Transverse colon (tissue), 4 donors: ENCODE results near the gene OPTC. TPM values are rescaled to one million over a fixed set of nuclear protein-coding genes. Genes with fewer than 3 reads are reported as not detected.

Experiments
- DNase-seq: peaks from one replicate; pipeline ENCODE4 v3.0.0-alpha.2; 2019
- H3K27ac ChIP-seq, 4 donors: fragments of 200-600 bp; sonication (generic); 2 replicates each; pipeline ENCODE4 v1.5.1; 2016 to 2018; ENCODE audit warnings: inconsistent platforms in 4 of 4
- H3K27me3 ChIP-seq: fragments of 200-600 bp; sonication (generic); 2 replicates; pipeline ENCODE4 v1.5.1; 2017; ENCODE audit warnings: inconsistent platforms
- H3K36me3 ChIP-seq, 4 donors: fragments of 200-600 bp; sonication (generic); 2 replicates each; pipeline ENCODE4 v1.5.1; 2017 to 2019; ENCODE audit warnings: inconsistent platforms in 4 of 4
- H3K4me1 ChIP-seq, 4 donors: fragments of 200-600 bp; sonication (generic); 2 replicates each; pipeline ENCODE4 v1.5.1; 2017 to 2020; ENCODE audit warnings: inconsistent platforms in 4 of 4
- H3K4me3 ChIP-seq, 4 donors: fragments of 200-600 bp; sonication (generic); 1 replicate in 1 of 4; 2 replicates in 3 of 4; pipeline versions ENCODE4 v1.5.1 to v1.6.1; 2017 to 2019; ENCODE audit warnings: inconsistent platforms in 4 of 4
- H3K9me3 ChIP-seq, 2 donors: fragments of 200-600 bp; sonication (generic); 2 replicates each; pipeline ENCODE4 v1.5.1; 2017 to 2019; ENCODE audit warnings: inconsistent platforms in 2 of 2
- EP300 ChIP-seq: sonication (generic); formaldehyde crosslinking; IDR thresholded peaks from one replicate; pipeline ENCODE4 v1.6.1; 2017; ENCODE audit warnings: antibody characterized with exemption, low read depth
- POLR2A ChIP-seq: fragments of 450-650 bp; IDR thresholded peaks from one replicate; pipeline ENCODE4 v1.6.1; 2016; ENCODE audit warnings: antibody characterized with exemption, mild to moderate bottlenecking, moderate library complexity
- POLR2AphosphoS5 ChIP-seq, 3 donors: sonication (generic); formaldehyde crosslinking; IDR thresholded peaks; one replicate each; pipeline ENCODE4 v1.6.1; 2016; ENCODE audit warnings: antibody characterized with exemption in 3 of 3
- WGBS, 2 donors: methylation state at CpG; one replicate each; pipeline ENCODE4 v1.1.5; 2018; ENCODE audit warnings: low coverage in 1 of 2; 5-methylcytosine and 5-hydroxymethylcytosine counted together
- in situ Hi-C, 4 donors: fragments of 200-750 bp; cut with MboI; loops; one replicate each; pipeline versions ENCODE4 v1.15.0 to v1.15.1; 2017; ENCODE audit warnings: low sequenced_read_pairs in 3 of 4, low pct_ligation_motif_present in 1 of 4, low pct_unique_long_range_greater_than_20kb in 1 of 4
- intact Hi-C: fragments of 100-400 bp; cut with DNase I; formaldehyde crosslinking; loops from one replicate; pipeline ENCODE4 v1.15.1; 2023; ENCODE audit warnings: low total_unique reads
- total RNA-seq, 4 donors: library from RNA; depleted of rRNA; stranded (reverse); fragments of >200 nt; gene quantifications; one replicate each; pipeline ENCODE4 v1.1.0, GENCODE V29; 2016
- TF ChIP-seq, protein P1 (sequence below), 5 experiments: fragments of 200-600 bp in 3 of 5; fragments of 450-650 bp in 2 of 5; sonication (generic) in 3 of 5; IDR thresholded peaks; 1 replicate in 2 of 5; 2 replicates in 3 of 5; pipeline ENCODE4 v1.5.1; 2016 to 2017; ENCODE audit warnings: antibody characterized with exemption in 5 of 5, inconsistent platforms in 3 of 5, mild to moderate bottlenecking in 2 of 5, moderate library complexity in 1 of 5

The OPTC gene
- total RNA-seq, 4 donors from 2014 or later, result not detected

- WGBS, 2 donors, result 61 to 68% methylated on average over 3 to 10 of the region's 10 CpGs
- H3K27me3 ChIP-seq, result no peaks in the 10 kb centered on the region
- intact Hi-C loops, result no loop called here
- peaks cover 0 to 16% (median 6%) of the 10 kb centered on the region in 4 donors for H3K4me1 ChIP-seq
- no peak overlapping the region for H3K27ac ChIP-seq
- no peaks in the 10 kb centered on the region for H3K36me3 ChIP-seq
- no peak overlapping the region for H3K4me3 ChIP-seq
- TF ChIP-seq POLR2A (no peak), EP300 (no peak), POLR2AphosphoS5 (IDR thresholded peaks at IDR 0.05) (no peak)
- TF ChIP-seq, protein P1, sequence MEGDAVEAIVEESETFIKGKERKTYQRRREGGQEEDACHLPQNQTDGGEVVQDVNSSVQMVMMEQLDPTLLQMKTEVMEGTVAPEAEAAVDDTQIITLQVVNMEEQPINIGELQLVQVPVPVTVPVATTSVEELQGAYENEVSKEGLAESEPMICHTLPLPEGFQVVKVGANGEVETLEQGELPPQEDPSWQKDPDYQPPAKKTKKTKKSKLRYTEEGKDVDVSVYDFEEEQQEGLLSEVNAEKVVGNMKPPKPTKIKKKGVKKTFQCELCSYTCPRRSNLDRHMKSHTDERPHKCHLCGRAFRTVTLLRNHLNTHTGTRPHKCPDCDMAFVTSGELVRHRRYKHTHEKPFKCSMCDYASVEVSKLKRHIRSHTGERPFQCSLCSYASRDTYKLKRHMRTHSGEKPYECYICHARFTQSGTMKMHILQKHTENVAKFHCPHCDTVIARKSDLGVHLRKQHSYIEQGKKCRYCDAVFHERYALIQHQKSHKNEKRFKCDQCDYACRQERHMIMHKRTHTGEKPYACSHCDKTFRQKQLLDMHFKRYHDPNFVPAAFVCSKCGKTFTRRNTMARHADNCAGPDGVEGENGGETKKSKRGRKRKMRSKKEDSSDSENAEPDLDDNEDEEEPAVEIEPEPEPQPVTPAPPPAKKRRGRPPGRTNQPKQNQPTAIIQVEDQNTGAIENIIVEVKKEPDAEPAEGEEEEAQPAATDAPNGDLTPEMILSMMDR (IDR thresholded peaks at IDR 0.05), result no peak
- in situ Hi-C loops, result no loop called here
- H3K9me3 ChIP-seq, result no peaks in the 10 kb centered on the region
- DNase-seq, result no peak
Measured at GRCh38 chr1:203521074-203521794, 27.3 kb downstream of the OPTC start.

DNA sequence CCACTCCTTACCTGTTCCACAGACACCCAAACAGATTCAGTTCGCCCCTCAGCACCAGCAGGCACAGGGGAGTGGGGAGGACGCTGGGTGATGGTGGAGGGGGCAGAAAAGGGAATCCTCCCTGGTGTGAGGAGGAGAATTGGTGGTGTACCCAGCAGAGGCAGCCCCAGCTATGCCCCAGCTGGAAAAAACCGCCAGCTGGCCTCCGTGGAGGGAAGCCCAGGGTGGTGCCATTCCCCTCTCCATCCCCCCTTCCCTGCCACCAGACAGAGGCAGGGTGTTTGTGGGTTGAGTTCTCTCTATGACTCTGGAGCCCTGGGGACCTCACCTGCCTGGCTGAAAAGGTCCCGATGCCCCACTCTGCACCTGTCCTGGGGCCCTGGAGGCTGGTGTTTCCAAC lies 27.9 kb downstream of the OPTC start:
- WGBS, 2 donors, result 81% methylated on average over 5 of the region's 5 CpGs; no CpG with 5 or more reads in 1 of the 2 donors
- Histone ChIP-seq H3K36me3 (no peaks in the 10 kb centered on the region), H3K9me3 (no peaks in the 10 kb centered on the region), H3K4me3 (no peak overlapping the region), H3K4me1 (peaks cover 0 to 18% (median 9%) of the 10 kb centered on the region in 4 donors), H3K27me3 (no peaks in the 10 kb centered on the region), H3K27ac (no peak overlapping the region)
- intact Hi-C loops, result no loop called here
- TF ChIP-seq, protein P1 (IDR thresholded peaks at IDR 0.05), result no peak
- no peak for TF ChIP-seq POLR2AphosphoS5 (IDR thresholded peaks at IDR 0.05)
- no peak for TF ChIP-seq EP300
- TF ChIP-seq POLR2A, result no peak
- DNase-seq, result no peak
- in situ Hi-C loops, result no loop called here

DNA sequence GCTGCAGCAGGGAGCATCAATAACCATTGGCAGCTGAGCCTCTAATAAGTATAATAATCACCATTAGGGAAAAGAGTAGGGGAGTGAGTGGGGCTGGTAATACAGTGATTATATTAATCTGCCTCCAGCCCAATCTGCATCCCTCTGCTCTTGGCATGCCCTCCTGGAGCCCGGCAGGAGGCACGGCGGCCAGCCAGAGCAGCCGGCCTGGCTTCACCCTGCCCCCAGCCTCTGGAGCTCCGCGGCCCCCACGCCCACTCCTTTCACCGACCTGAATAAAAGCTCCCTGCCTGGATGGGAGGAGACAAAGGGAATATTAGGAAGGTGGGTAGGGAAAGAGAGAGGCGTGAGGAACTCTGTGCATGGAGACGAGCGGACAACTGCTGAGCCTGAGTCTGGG lies 28.3 kb downstream of the OPTC start:
- Histone ChIP-seq H3K27me3 (no peaks in the 10 kb centered on the region), H3K27ac (no peak overlapping the region), H3K9me3 (no peaks in the 10 kb centered on the region), H3K36me3 (no peaks in the 10 kb centered on the region), H3K4me3 (no peak overlapping the region), H3K4me1 (peaks cover 0 to 18% (median 9%) of the 10 kb centered on the region in 4 donors)
- in situ Hi-C loops, result no loop called here
- WGBS, 2 donors, result 72 to 74% methylated on average over 10 to 11 of the region's 11 CpGs
- TF ChIP-seq POLR2A (no peak), EP300 (no peak), POLR2AphosphoS5 (IDR thresholded peaks at IDR 0.05) (no peak)
- TF ChIP-seq, protein P1 (IDR thresholded peaks at IDR 0.05), result no peak
- intact Hi-C loops, result no loop called here
- DNase-seq, result no peak

GRCh38 chr1:203523667-203524066 lies 29.7 kb downstream of the OPTC start:
- TF ChIP-seq EP300 (no peak), POLR2AphosphoS5 (IDR thresholded peaks at IDR 0.05) (no peak), POLR2A (no peak)
- TF ChIP-seq, protein P1 (IDR thresholded peaks at IDR 0.05), result no peak
- WGBS, 2 donors, result 93 to 100% methylated on average over 1 to 6 of the region's 6 CpGs
- H3K36me3 ChIP-seq, result no peaks in the 10 kb centered on the region
- in situ Hi-C loops (no loop called here), intact Hi-C loops (no loop called here)
- no peaks in the 10 kb centered on the region for H3K9me3 ChIP-seq
- no peak overlapping the region for H3K4me3 ChIP-seq
- H3K27me3 ChIP-seq, result no peaks in the 10 kb centered on the region
- DNase-seq, result no peak
- H3K4me1 ChIP-seq, result peaks cover 0 to 18% (median 9%) of the 10 kb centered on the region in 4 donors
- peak overlapping the region in 3 of 4 donors; percentile 0 to 31 (median 2) for H3K27ac ChIP-seq
